ENCODE measurements around the gene IL1B. TPM values are rescaled to one million over a fixed set of nuclear protein-coding genes. Genes with fewer than 3 reads are reported as not detected.
A peak's percentile ranks its signal among the peaks of the same experiment; 100 is the strongest.

The IL1B gene
- total RNA-seq, 1 experiment from 2014 or later: 1.4 TPM

GRCh38 chr2:112798979-112799975 is 37.3 kb downstream of the IL1B start:
- ChIA-PET CTCF (no interaction called here), POLR2A (ENCODE audit: unreplicated experiment) (no interaction called here)
- intact Hi-C loops (cut with micrococcal nuclease; ENCODE audit: unreplicated experiment): no loop called here
- H3F3A ChIP-seq (ENCODE audit: insufficient read depth, low read depth): peaks cover 35% of the 10 kb centered on the region
- no peak overlapping the region for H2AFZ ChIP-seq
- no peaks in the 10 kb centered on the region for H3K9me2 ChIP-seq (ENCODE audit: insufficient read depth)
- H3K4me3 ChIP-seq: no peak overlapping the region
- no peaks in the 10 kb centered on the region for H3K36me3 ChIP-seq (ENCODE audit: low read depth)
- H3K27me3 ChIP-seq (ENCODE audit: insufficient read depth, low read depth): no peaks in the 10 kb centered on the region
- no peak overlapping the region for H3K4me2 ChIP-seq
- no peaks in the 10 kb centered on the region for H3K79me2 ChIP-seq (ENCODE audit: low read depth)
- no peak overlapping the region for H3K27ac ChIP-seq
- H4K20me1 ChIP-seq (ENCODE audit: insufficient read depth): no peaks in the 10 kb centered on the region
- H3K4me1 ChIP-seq (replicated peaks; ENCODE audit: insufficient read depth): peaks cover 44% of the 10 kb centered on the region
- no TSS peak for BruUV-seq (replicated peaks)
- peaks cover 3% of the 10 kb centered on the region; the same call in 1 of the 2 replicates for H3K9me3 ChIP-seq (ENCODE audit: insufficient read depth, low read depth)
- DNase-seq: no peak
- TF ChIP-seq CTCF (conservative IDR thresholded peaks at IDR 0.05) (no peak), EZH2 (IDR thresholded peaks at IDR 0.05; ENCODE audit: low read depth) (no peak)

- ChIA-PET POLR2A (ENCODE audit: unreplicated experiment) (no interaction called here), CTCF (no interaction called here)
- Histone ChIP-seq H3K4me3 (no peak overlapping the region), H3K27ac (peak overlapping the region; percentile 99), H3K36me3 (ENCODE audit: low read depth) (no peaks in the 10 kb centered on the region), H3K9me2 (ENCODE audit: insufficient read depth) (no peaks in the 10 kb centered on the region), H3K4me2 (no peak overlapping the region), H2AFZ (no peak overlapping the region), H3K79me2 (ENCODE audit: low read depth) (no peaks in the 10 kb centered on the region), H3F3A (ENCODE audit: insufficient read depth, low read depth) (peaks cover 47% of the 10 kb centered on the region), H3K27me3 (ENCODE audit: insufficient read depth, low read depth) (no peaks in the 10 kb centered on the region), H3K9me3 (ENCODE audit: insufficient read depth, low read depth) (peaks cover 18% of the 10 kb centered on the region), H4K20me1 (ENCODE audit: insufficient read depth) (no peaks in the 10 kb centered on the region), H3K4me1 (replicated peaks; ENCODE audit: insufficient read depth) (peaks cover 47% of the 10 kb centered on the region)
- TF ChIP-seq EZH2 (IDR thresholded peaks at IDR 0.05; ENCODE audit: low read depth) (no peak), CTCF (conservative IDR thresholded peaks at IDR 0.05) (no peak)
- BruUV-seq (replicated peaks): no TSS peak
- DNase-seq: no peak
- intact Hi-C loops (cut with micrococcal nuclease; ENCODE audit: unreplicated experiment): no loop called here
These were observed 40.1 kb downstream of the IL1B start for GRCh38 chr2:112796486-112796885.

- intact Hi-C loops (cut with micrococcal nuclease; ENCODE audit: unreplicated experiment): loop anchor here (2.0 kb wide), 1 partner anchor 41 kb away; the partner anchor contains the start of gene IL1B
- H3K79me2 ChIP-seq (ENCODE audit: low read depth): no peaks in the 10 kb centered on the region
- peak; percentile 70 to 92 for DNase-seq
- H3K4me1 ChIP-seq (replicated peaks; ENCODE audit: insufficient read depth): peaks cover 47% of the 10 kb centered on the region
- H3K27ac ChIP-seq: peak overlapping the region; percentile 99
- no peaks in the 10 kb centered on the region for H3K27me3 ChIP-seq (ENCODE audit: insufficient read depth, low read depth)
- no peaks in the 10 kb centered on the region for H3K9me2 ChIP-seq (ENCODE audit: insufficient read depth)
- POLR2A ChIA-PET (ENCODE audit: unreplicated experiment): interaction anchor here (0.7 kb wide), 1 partner anchor 16 kb away, joined by 4 read pairs; no protein-coding TSS in a partner anchor
- H4K20me1 ChIP-seq (ENCODE audit: insufficient read depth): no peaks in the 10 kb centered on the region
- H3K36me3 ChIP-seq (ENCODE audit: low read depth): no peaks in the 10 kb centered on the region
- H2AFZ ChIP-seq: no peak overlapping the region
- CTCF ChIA-PET: interaction anchor here (0.6 kb wide), 1 partner anchor 196 kb away, joined by 10 read pairs; no protein-coding TSS in a partner anchor
- H3K9me3 ChIP-seq (ENCODE audit: insufficient read depth, low read depth): peaks cover 17% of the 10 kb centered on the region
- TF ChIP-seq EZH2 (IDR thresholded peaks at IDR 0.05; ENCODE audit: low read depth) (no peak), CTCF (conservative IDR thresholded peaks at IDR 0.05) (no peak)
- H3K4me3 ChIP-seq: no peak overlapping the region
- H3F3A ChIP-seq (ENCODE audit: insufficient read depth, low read depth): peaks cover 47% of the 10 kb centered on the region
- no TSS peak for BruUV-seq (replicated peaks)
- H3K4me2 ChIP-seq: peak overlapping the region; percentile 57
These were observed 40.8 kb downstream of the IL1B start for GRCh38 chr2:112795774-112796173.
